ENCODE results near the gene CCDC106.

Gene CCDC106

GRCh38 chr19:55613930-55614710 is 33.9 kb upstream of the CCDC106 start:
- Histone ChIP-seq H3K27ac (ENCODE audit: extremely low read depth, low read depth, low read length) (no peak overlapping the region), H3K4me1 (ENCODE audit: control insufficient read depth, insufficient read depth, low read length) (no peaks in the 10 kb centered on the region), H3K4me3 (ENCODE audit: low read depth, low read length) (no peak overlapping the region), H3K9me3 (ENCODE audit: control insufficient read depth, insufficient read depth, low read depth, low read length) (no peaks in the 10 kb centered on the region), H3K36me3 (ENCODE audit: control insufficient read depth in 2 of 2, insufficient read depth in 1 of 2, low read length in 2 of 2) (peaks cover 10 to 41% of the 10 kb centered on the region in 2 experiments; a peak in 2 of 3 replicates)
- ChIA-PET POLR2A (no interaction called here), CTCF (no interaction called here)
- TF ChIP-seq ZNF174 (tag by site-specific recombination; IDR thresholded peaks at IDR 0.05) = no peak
- peak; percentile 83 for TF ChIP-seq ZNF513 (tag by site-specific recombination; IDR thresholded peaks at IDR 0.05)

GRCh38 chr19:55614711-55615542 is 33.1 kb upstream of the CCDC106 start:
- TF ChIP-seq ZNF664 (tag by site-specific recombination; IDR thresholded peaks at IDR 0.05) = no peak
- no peaks in the 10 kb centered on the region for H3K4me1 ChIP-seq (ENCODE audit: control insufficient read depth, insufficient read depth, low read length)
- peaks cover 9 to 33% of the 10 kb centered on the region in 2 experiments; a peak in 2 of 3 replicates for H3K36me3 ChIP-seq (ENCODE audit: control insufficient read depth in 2 of 2, insufficient read depth in 1 of 2, low read length in 2 of 2)
- CTCF ChIA-PET = no interaction called here
- H3K4me3 ChIP-seq (ENCODE audit: low read depth, low read length) = no peak overlapping the region
- H3K27ac ChIP-seq (ENCODE audit: extremely low read depth, low read depth, low read length) = no peak overlapping the region
- POLR2A ChIA-PET = no interaction called here
- H3K9me3 ChIP-seq (ENCODE audit: control insufficient read depth, insufficient read depth, low read depth, low read length) = no peaks in the 10 kb centered on the region

- Histone ChIP-seq H3K27ac (ENCODE audit: extremely low read depth, low read depth, low read length) (no peak overlapping the region), H3K4me3 (ENCODE audit: low read depth, low read length) (no peak overlapping the region), H3K9me3 (ENCODE audit: control insufficient read depth, insufficient read depth, low read depth, low read length) (no peaks in the 10 kb centered on the region), H3K4me1 (ENCODE audit: control insufficient read depth, insufficient read depth, low read length) (no peaks in the 10 kb centered on the region), H3K36me3 (ENCODE audit: control insufficient read depth in 2 of 2, insufficient read depth in 1 of 2, low read length in 2 of 2) (peaks cover 5 to 32% of the 10 kb centered on the region in 2 experiments; a peak in 2 of 3 replicates)
- ChIA-PET POLR2A (no interaction called here), CTCF (no interaction called here)
- TF ChIP-seq ZNF558 (tag by site-specific recombination; IDR thresholded peaks at IDR 0.05) (no peak), ZBTB20 (tag by site-specific recombination; IDR thresholded peaks at IDR 0.05) (no peak), ZNF692 (tag by site-specific recombination; IDR thresholded peaks at IDR 0.05) (no peak), PRDM4 (tag by site-specific recombination; IDR thresholded peaks at IDR 0.05) (no peak), ZNF473 (tag by site-specific recombination; IDR thresholded peaks at IDR 0.05) (no peak), WT1 (tag by site-specific recombination; IDR thresholded peaks at IDR 0.05) (no peak), ZXDB (tag by site-specific recombination; IDR thresholded peaks at IDR 0.05) (no peak), ZNF830 (tag by site-specific recombination; IDR thresholded peaks at IDR 0.05; ENCODE audit: low read depth) (no peak), ZNF510 (tag by site-specific recombination; IDR thresholded peaks at IDR 0.05; ENCODE audit: insufficient replicate concordance) (no peak), ZNF654 (tag by site-specific recombination; IDR thresholded peaks at IDR 0.05; ENCODE audit: low read depth) (no peak), ZNF488 (tag by site-specific recombination; IDR thresholded peaks at IDR 0.05) (no peak), ZNF423 (tag by site-specific recombination; IDR thresholded peaks at IDR 0.05) (no peak), ZNF529 (tag by site-specific recombination; IDR thresholded peaks at IDR 0.05; ENCODE audit: insufficient replicate concordance) (no peak)
Measured at GRCh38 chr19:55615543-55616394, 32.2 kb upstream of the CCDC106 start.
